HEK293T (cell line): ENCODE results near the gene SMIM38.
"Not testable (repeated sequence)": the region's sequence is repeated elsewhere in the genome, so short reads cannot be mapped to it uniquely, and the experiment has no call there.

Experiments used
- ARNT ChIP-seq: fragments of 450-650 bp; IDR thresholded peaks from 2 replicates; pipeline ENCODE4 v1.6.1; 2017; ENCODE audit warnings: mild to moderate bottlenecking
- BHLHE40 ChIP-seq: fragments of 450-650 bp; IDR thresholded peaks from 2 replicates; pipeline ENCODE4 v1.6.1; 2016; ENCODE audit warnings: mild to moderate bottlenecking, moderate library complexity, borderline replicate concordance
- CTBP1 ChIP-seq: fragments of 450-650 bp; IDR thresholded peaks from 2 replicates; pipeline ENCODE4 v1.6.1; 2016; ENCODE audit warnings: borderline replicate concordance
- SP1 ChIP-seq: fragments of 450-650 bp; IDR thresholded peaks from 2 replicates; pipeline ENCODE4 v1.6.1; 2017
- SUZ12 ChIP-seq: fragments of 450-650 bp; IDR thresholded peaks from 2 replicates; pipeline ENCODE4 v1.6.1; 2016; ENCODE audit warnings: mild to moderate bottlenecking

GRCh38 chr11:69149338-69150045 is 6.2 kb upstream of the SMIM38 start:
- TF ChIP-seq SUZ12, ARNT, SP1, BHLHE40, CTBP1: not testable (repeated sequence)
